NCI-H1092 (cell line): ENCODE measurements around the gene XPOT.

ENCODE experiments used
- DNase-seq: peaks from one replicate; lab custom pipeline; 2025; lab: John Stamatoyannopoulos, UW

The XPOT gene

DNA sequence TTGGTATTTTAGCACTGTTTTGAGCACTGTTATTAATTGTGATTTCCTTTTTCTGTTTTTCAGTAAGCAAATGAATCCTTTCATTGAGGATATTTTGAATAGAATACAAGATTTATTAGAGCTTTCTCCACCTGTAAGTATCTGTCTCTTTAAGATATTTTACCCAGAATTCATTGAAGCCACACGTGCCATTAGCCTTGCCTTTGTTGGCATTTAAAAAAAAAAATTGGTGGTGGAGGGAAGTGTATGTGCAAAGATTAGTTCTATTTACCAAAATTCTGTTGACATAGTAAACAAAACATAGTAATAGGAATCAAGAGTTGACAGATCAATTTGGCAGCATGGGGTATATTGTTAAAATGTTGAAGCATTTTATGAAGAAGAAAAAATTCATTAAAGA lies 23.8 kb downstream of the XPOT start:
- no peak for DNase-seq

DNA sequence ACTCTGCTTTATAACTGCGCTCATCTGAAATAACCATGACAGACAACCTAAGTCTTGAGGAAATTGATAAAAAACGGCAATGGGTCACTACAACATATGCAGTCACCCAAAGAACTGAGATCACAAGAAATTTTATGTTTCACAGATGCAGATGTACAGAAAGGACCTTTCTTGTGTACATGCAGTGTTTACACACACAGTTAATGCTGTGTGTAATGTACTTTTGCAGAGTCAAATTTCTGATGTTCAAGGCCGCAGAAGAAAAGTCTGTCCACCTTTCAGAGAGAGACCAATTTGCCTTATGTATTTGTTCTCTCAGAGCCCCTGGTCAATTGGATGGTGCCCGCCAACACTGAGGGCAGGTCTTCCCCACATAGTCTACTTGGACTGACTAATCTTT lies 24.8 kb downstream of the XPOT start:
- DNase-seq, result no peak

DNA sequence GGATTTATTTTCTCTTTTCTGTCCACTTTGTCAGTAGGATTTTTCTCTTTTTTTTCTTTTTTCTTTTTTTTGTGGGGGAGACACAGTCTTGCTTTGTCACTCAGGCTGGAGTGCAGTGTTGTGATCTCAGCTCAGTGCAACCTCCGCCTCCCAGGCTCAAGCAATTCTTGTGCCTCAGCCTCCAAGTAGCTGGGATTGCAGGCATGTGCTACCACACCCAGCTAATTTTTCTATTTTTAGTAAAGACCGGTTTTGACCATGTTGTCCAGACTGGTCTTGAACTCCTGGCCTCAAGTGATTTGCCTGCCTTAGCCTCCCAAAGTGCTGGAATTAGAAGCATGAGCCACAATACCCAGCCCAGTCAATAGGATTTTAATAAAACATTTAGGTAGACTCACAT lies 26.7 kb downstream of the XPOT start:
- DNase-seq, result no peak

- no peak for DNase-seq
Measured at GRCh38 chr12:64431791-64432190, 27.6 kb downstream of the XPOT start.

DNA sequence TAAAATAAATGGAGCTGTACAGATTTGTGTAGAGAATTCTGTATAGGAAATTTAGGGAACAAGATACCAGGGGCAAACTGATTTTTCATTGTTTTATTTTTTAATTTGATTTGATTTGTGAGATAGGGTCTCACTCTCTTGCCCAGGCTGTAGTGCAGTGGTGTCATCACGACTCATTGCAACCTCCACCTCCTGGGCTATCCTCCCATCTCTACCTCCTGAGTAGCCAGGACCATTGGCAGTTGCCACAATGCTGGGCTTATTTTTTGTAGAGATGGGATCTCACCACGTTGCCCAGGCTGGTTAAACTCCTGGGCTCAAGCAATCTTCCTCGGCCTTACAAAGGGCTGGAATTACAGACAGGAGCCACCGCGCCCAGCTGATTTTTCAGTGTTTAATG lies 29.7 kb downstream of the XPOT start:
- DNase-seq, result no peak

GRCh38 chr12:64440100-64440499 lies 35.9 kb downstream of the XPOT start:
- DNase-seq, result no peak

DNA sequence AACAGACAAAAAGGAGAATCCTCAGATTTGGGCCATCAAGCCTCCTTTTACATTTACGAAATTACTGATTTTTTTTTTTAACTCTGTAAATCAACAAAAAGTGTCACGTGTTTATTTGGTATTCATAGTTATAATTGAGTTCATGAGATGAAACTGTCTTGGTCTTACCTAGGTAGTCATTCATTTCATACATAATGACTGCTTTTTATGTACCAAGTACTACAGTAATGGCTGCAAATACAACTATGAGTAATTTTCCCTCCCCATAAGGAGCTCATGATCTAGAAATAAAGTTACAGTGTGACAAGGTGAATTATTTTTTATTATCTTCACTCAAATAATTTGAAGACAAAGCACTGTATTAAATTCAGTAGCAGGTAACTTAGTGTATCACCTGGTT lies 41.3 kb downstream of the XPOT start:
- DNase-seq, result no peak

- no peak for DNase-seq
Measured at GRCh38 chr12:64446295-64446694, 42.1 kb downstream of the XPOT start.

DNA sequence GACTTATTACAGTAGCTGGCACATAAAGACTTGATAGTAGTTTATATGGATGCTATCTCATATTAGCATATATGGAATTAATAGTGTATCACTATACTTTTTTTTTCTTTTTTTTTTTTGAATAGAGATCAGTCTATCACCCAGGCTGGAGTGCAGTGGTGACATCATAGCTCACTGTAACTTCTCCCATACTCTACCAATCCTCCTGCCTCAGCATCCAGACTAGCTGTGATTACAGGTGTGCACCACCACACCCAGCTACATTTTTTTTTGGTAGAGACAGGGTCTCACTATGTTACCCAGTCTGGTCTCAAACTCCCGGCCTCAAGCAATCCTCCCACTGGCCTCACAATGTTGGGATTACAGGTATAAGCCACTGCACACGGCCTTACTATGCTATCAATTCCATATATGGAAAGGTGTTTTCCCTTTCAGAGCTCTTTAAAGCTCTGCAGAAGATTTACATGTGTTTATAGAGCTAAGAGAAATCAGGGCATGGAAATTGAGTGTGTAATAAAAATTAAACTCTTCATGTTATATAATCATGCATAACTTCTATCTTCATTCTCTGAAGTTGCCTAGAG lies 46.0 kb downstream of the XPOT start:
- no peak for DNase-seq

DNA sequence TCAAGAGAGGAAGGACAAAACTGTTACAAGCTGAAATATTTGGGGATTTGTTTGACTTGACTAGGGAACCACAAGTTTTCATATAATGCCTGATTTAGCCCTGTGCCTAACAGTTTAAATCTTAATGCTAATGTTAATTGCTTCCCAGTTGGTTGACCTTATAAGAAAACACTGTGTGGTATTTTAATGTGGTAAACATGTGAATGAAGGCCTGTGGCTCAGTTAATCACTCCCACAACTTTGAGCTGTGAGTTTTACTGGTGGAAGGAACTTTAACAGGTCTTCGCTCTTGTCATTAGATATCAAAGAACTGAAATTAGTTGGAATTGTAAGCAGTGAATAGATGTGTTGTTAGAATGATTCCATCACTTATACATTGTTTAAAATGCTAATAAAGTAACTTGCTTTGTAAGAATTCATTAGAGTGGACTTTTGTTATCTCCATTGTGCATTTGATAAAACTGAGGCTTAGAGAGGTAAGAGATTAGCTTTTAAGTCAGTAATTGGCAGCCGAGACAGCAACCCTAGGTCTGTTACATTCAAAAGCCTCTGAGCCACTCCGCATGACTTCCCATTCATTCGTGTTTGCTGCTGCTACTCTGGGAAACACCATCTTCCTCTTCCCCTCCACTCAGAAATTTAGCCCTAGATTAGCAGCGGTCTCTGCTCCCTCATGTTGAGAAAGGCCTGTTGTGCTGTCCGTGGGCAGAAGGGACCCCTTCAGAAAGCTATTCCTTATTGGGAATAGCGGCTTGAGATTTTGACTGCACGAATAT lies 46.7 kb downstream of the XPOT start:
- DNase-seq, result no peak

GRCh38 chr12:64451687-64452558 lies 47.7 kb downstream of the XPOT start, which contains the start of gene TBK1:
Gene TBK1, plus strand, starts transcription at chr12:64452120. Its CDS starts 3,751 bp downstream, at chr12:64455871.
- DNase-seq, result peak; percentile 60

DNA sequence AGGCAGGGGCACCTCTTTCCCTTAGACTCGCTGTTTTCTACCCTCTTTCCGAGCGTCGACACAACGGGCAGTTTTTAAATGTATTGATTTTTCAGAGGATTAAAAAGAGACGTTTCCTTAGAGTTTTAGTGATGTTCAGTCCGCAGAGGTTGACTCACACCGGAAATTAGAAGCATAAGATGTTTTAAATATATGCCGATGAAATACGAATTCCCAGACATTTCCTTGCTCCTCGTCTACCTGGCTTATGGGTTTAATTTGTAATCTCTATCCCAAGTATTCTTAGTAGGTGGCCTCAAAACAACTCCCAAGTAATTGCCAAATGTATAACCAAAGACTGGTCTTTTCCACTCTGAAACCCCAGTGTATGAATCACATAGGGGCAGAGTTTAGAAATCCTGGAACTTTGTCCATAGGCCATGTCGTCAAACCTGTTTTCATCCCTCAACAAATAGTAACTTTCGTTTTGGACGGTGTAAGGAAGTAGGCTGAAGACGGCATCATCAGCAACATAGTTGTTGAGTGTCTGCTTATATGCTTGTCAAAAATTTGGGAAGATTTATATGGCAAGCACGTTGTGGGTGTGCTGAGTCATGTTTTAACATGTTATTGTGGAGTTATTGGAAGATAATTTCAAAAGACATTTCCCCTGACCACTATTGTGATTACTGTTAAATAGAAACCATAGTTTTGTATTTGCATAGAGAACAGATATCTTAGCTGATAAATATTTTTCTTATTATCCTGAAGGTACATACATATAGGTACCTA lies 48.6 kb downstream of the XPOT start:
- no peak for DNase-seq

DNA sequence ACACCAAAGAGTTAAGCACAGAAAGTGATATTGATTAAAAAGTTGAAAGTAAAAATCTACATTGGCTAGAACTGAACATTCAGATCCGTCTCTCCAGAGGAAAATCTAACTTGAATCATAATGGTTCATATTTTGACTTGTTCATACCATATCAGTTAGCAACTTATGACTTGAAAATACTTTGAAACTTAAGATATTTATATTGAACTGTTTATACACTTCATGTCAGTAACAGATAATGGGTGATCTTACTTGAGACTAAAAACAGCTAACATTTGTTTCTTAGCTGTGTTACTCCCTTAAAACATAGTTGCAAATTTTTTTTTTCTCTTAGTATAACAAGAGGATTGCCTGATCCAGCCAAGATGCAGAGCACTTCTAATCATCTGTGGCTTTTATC lies 51.3 kb downstream of the XPOT start:
- no peak for DNase-seq

GRCh38 chr12:64456119-64456518 lies 51.9 kb downstream of the XPOT start:
- DNase-seq, result no peak

DNA sequence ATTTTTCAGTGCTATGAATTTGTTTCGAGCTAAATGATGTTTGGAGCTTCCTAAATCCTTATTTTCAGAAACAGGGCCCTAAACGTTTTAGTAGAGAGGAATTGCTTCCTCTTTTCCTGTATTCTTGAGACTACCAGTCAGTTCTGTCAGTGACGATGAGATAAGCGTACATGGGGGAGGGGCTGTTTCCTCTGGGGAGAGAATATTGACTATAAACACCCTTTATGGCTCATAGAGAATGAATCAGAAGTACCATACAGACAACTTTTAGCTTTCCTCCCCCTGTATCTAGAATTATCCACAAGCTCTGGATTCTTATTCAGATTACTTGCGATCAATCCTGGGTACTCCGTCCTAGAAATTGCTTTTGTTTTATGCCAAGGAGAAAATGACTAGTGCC lies 52.8 kb downstream of the XPOT start:
- no peak for DNase-seq

GRCh38 chr12:64457466-64457865 lies 53.3 kb downstream of the XPOT start:
- DNase-seq, result no peak

- DNase-seq, result no peak
Measured at GRCh38 chr12:64457923-64458322, 53.7 kb downstream of the XPOT start.

- DNase-seq, result no peak
Measured at GRCh38 chr12:64459394-64459891, 55.3 kb downstream of the XPOT start.

- no peak for DNase-seq
Measured at GRCh38 chr12:64461634-64462414, 57.6 kb downstream of the XPOT start.

DNA sequence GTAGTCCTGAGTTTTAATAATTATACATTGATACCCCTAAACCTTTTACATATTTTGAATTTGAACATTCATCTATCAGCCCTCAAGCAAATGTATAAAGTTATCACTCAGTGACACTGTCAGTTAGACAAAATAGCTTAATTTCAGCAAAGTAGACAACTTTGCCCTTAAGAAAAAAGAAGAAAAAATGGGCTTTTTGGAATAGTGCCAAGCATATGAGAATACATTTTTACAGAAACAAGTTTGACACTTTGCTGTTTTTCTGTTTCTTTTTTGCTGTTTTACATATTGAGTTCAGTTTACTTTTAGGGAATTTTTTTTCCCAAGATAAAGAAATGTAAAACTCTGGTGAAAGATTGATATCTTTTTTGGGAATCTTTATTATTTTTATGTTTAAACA lies 62.0 kb downstream of the XPOT start:
- no peak for DNase-seq

- DNase-seq, result no peak
Measured at GRCh38 chr12:64468966-64469365, 64.8 kb downstream of the XPOT start.
